ENCODE measurements around the gene UBE2H. TPM values are rescaled to one million over a fixed set of nuclear protein-coding genes. Genes with fewer than 3 reads are reported as not detected.

The UBE2H gene
- total and polyA plus RNA-seq, 7 experiments from 2014 or later, result 32.0 to 69.2 (median 49.1) TPM

GRCh38 chr7:129789652-129790051 is 163.1 kb downstream of the UBE2H start:
- Histone ChIP-seq H3K27me3 (ENCODE audit: control insufficient read depth in 2 of 2, insufficient read depth in 2 of 2, low read length in 2 of 2) (peaks cover 9 to 15% of the 10 kb centered on the region in 2 donors), H3K4me3 (ENCODE audit: low read length) (no peak overlapping the region), H3K4me1 (ENCODE audit: control insufficient read depth in 2 of 2, insufficient read depth in 2 of 2, low read length in 2 of 2) (peaks cover 7 to 14% of the 10 kb centered on the region in 2 donors), H3K36me3 (ENCODE audit: control insufficient read depth in 2 of 3, insufficient read depth in 3 of 3, low read length in 3 of 3) (no peaks in the 10 kb centered on the region), H3K9me3 (ENCODE audit: control insufficient read depth in 2 of 3, low read length in 3 of 3) (no peaks in the 10 kb centered on the region), H3K27ac (ENCODE audit: low read depth, low read length) (no peak overlapping the region)
- intact Hi-C loops (cut with micrococcal nuclease), result no loop called here
- ChIA-PET POLR2A (no interaction called here), CTCF (interaction anchor here (0.6 kb wide), 1 partner anchor 421 kb away, joined by 4 read pairs; no protein-coding TSS in a partner anchor)
- Mint-ChIP-seq H3K9me3 (peaks cover 0 to 4% (median 0%) of the 10 kb centered on the region in 11 donors), H3K4me3 (no peak overlapping the region), H3K4me1 (peaks cover 9 to 20% (median 16%) of the 10 kb centered on the region in 7 donors), H3K36me3 (peaks cover 0 to 4% (median 0%) of the 10 kb centered on the region in 5 donors), H3K27ac (no peak overlapping the region), H3K27me3 (peaks cover 40 to 55% (median 50%) of the 10 kb centered on the region in 5 donors)
- no peak for ATAC-seq
- DNase-seq, result no peak

- peaks cover 11 to 20% of the 10 kb centered on the region in 2 donors for H3K27me3 ChIP-seq (ENCODE audit: control insufficient read depth in 2 of 2, insufficient read depth in 2 of 2, low read length in 2 of 2)
- CTCF ChIA-PET, result interaction anchor here (0.6 to 1.2 kb wide), 2 partner anchors 9 to 23 kb away, joined by 3 read pairs; no protein-coding TSS in a partner anchor
- H3K27me3 Mint-ChIP-seq, result peaks cover 40 to 61% (median 52%) of the 10 kb centered on the region in 5 donors
Measured at GRCh38 chr7:129789000-129789399, 163.8 kb downstream of the UBE2H start.

GRCh38 chr7:129786825-129787563 is 165.8 kb downstream of the UBE2H start:
- peaks cover 0 to 4% (median 0%) of the 10 kb centered on the region in 5 donors for H3K36me3 Mint-ChIP-seq
- ATAC-seq (no peak), DNase-seq (no peak)
- intact Hi-C loops (cut with micrococcal nuclease), result no loop called here
- no peak overlapping the region for H3K27ac Mint-ChIP-seq
- peaks cover 0 to 7% (median 0%) of the 10 kb centered on the region in 11 donors for H3K9me3 Mint-ChIP-seq
- H3K4me1 Mint-ChIP-seq, result peaks cover 23 to 39% (median 32%) of the 10 kb centered on the region in 7 donors
- Histone ChIP-seq H3K9me3 (ENCODE audit: control insufficient read depth in 2 of 3, low read length in 3 of 3) (no peaks in the 10 kb centered on the region), H3K27ac (ENCODE audit: low read depth, low read length) (no peak overlapping the region), H3K27me3 (ENCODE audit: control insufficient read depth in 2 of 2, insufficient read depth in 2 of 2, low read length in 2 of 2) (peaks cover 22 to 39% of the 10 kb centered on the region in 2 donors), H3K4me1 (ENCODE audit: control insufficient read depth in 2 of 2, insufficient read depth in 2 of 2, low read length in 2 of 2) (peaks cover 13 to 33% of the 10 kb centered on the region in 2 donors), H3K4me3 (ENCODE audit: low read length) (no peak overlapping the region), H3K36me3 (ENCODE audit: control insufficient read depth in 2 of 3, insufficient read depth in 3 of 3, low read length in 3 of 3) (no peaks in the 10 kb centered on the region)
- POLR2A ChIA-PET, result no interaction called here
- peaks cover 58 to 79% (median 70%) of the 10 kb centered on the region in 5 donors for H3K27me3 Mint-ChIP-seq
- CTCF ChIA-PET, result no interaction called here
- peak overlapping the region in 6 of 10 donors; percentile 6 to 82 (median 44) for H3K4me3 Mint-ChIP-seq

More at GRCh38 chr7:129789000-129789399, 163.8 kb downstream of the UBE2H start:
- H3K9me3 ChIP-seq (ENCODE audit: control insufficient read depth in 2 of 3, low read length in 3 of 3), result no peaks in the 10 kb centered on the region
- ATAC-seq (no peak), DNase-seq (no peak)
- Mint-ChIP-seq H3K27ac (no peak overlapping the region), H3K9me3 (peaks cover 0 to 4% (median 0%) of the 10 kb centered on the region in 11 donors), H3K4me1 (peaks cover 9 to 22% (median 16%) of the 10 kb centered on the region in 7 donors), H3K36me3 (peaks cover 0 to 4% (median 0%) of the 10 kb centered on the region in 5 donors), H3K4me3 (no peak overlapping the region)
- POLR2A ChIA-PET, result no interaction called here
- H3K36me3 ChIP-seq (ENCODE audit: control insufficient read depth in 2 of 3, insufficient read depth in 3 of 3, low read length in 3 of 3), result no peaks in the 10 kb centered on the region
- intact Hi-C loops (cut with micrococcal nuclease), result no loop called here
- no peak overlapping the region for H3K27ac ChIP-seq (ENCODE audit: low read depth, low read length)
- H3K4me3 ChIP-seq (ENCODE audit: low read length), result no peak overlapping the region
- peaks cover 7 to 16% of the 10 kb centered on the region in 2 donors for H3K4me1 ChIP-seq (ENCODE audit: control insufficient read depth in 2 of 2, insufficient read depth in 2 of 2, low read length in 2 of 2)

GRCh38 chr7:129785685-129786514 is 166.9 kb downstream of the UBE2H start:
- Histone ChIP-seq H3K4me3 (ENCODE audit: low read length) (peak overlapping the region; percentile 46), H3K36me3 (ENCODE audit: control insufficient read depth in 2 of 3, insufficient read depth in 3 of 3, low read length in 3 of 3) (no peaks in the 10 kb centered on the region), H3K9me3 (ENCODE audit: control insufficient read depth in 2 of 3, low read length in 3 of 3) (no peaks in the 10 kb centered on the region), H3K27ac (ENCODE audit: low read depth, low read length) (no peak overlapping the region), H3K27me3 (ENCODE audit: control insufficient read depth in 2 of 2, insufficient read depth in 2 of 2, low read length in 2 of 2) (peaks cover 26 to 49% of the 10 kb centered on the region in 2 donors), H3K4me1 (ENCODE audit: control insufficient read depth in 2 of 2, insufficient read depth in 2 of 2, low read length in 2 of 2) (peaks cover 22 to 44% of the 10 kb centered on the region in 2 donors)
- Mint-ChIP-seq H3K27me3 (peaks cover 64 to 83% (median 71%) of the 10 kb centered on the region in 5 donors), H3K36me3 (peaks cover 0 to 4% (median 0%) of the 10 kb centered on the region in 5 donors), H3K27ac (peak overlapping the region in 1 of 9 donors; percentile 5), H3K4me3 (peak overlapping the region; percentile 49 to 82 (median 70)), H3K4me1 (peaks cover 30 to 48% (median 39%) of the 10 kb centered on the region in 7 donors), H3K9me3 (peaks cover 0 to 7% (median 0%) of the 10 kb centered on the region in 11 donors)
- peak in 2 of 9 donors; percentile 11 to 26 for DNase-seq
- intact Hi-C loops (cut with micrococcal nuclease), result no loop called here
- POLR2A ChIA-PET, result no interaction called here
- CTCF ChIA-PET, result no interaction called here
- peak; percentile 35 for ATAC-seq

GRCh38 chr7:129784783-129785684 is 167.7 kb downstream of the UBE2H start:
- Mint-ChIP-seq H3K36me3 (peaks cover 0 to 4% (median 0%) of the 10 kb centered on the region in 5 donors), H3K9me3 (peaks cover 0 to 9% (median 0%) of the 10 kb centered on the region in 11 donors), H3K27me3 (peaks cover 62 to 83% (median 68%) of the 10 kb centered on the region in 5 donors), H3K4me1 (peaks cover 30 to 49% (median 40%) of the 10 kb centered on the region in 7 donors), H3K4me3 (peak overlapping the region; percentile 49 to 82 (median 70)), H3K27ac (no peak overlapping the region)
- no peaks in the 10 kb centered on the region for H3K36me3 ChIP-seq (ENCODE audit: control insufficient read depth in 2 of 3, insufficient read depth in 3 of 3, low read length in 3 of 3)
- H3K4me1 ChIP-seq (ENCODE audit: control insufficient read depth in 2 of 2, insufficient read depth in 2 of 2, low read length in 2 of 2), result peaks cover 23 to 50% of the 10 kb centered on the region in 2 donors
- ChIA-PET CTCF (no interaction called here), POLR2A (no interaction called here)
- H3K4me3 ChIP-seq (ENCODE audit: low read length), result peak overlapping the region; percentile 46
- no peak overlapping the region for H3K27ac ChIP-seq (ENCODE audit: low read depth, low read length)
- intact Hi-C loops (cut with micrococcal nuclease), result loop anchor here in 1 of 2 donors (5.0 kb wide), 1 partner anchor 167 kb away; the partner anchor contains the start of gene UBE2H
- no peak for ATAC-seq
- DNase-seq, result no peak
- H3K27me3 ChIP-seq (ENCODE audit: control insufficient read depth in 2 of 2, insufficient read depth in 2 of 2, low read length in 2 of 2), result peaks cover 26 to 55% of the 10 kb centered on the region in 2 donors
- no peaks in the 10 kb centered on the region for H3K9me3 ChIP-seq (ENCODE audit: control insufficient read depth in 2 of 3, low read length in 3 of 3)
